NCI-H526 treated with DMSO at 0.1 percent for 48 hours (cell line): ENCODE measurements around the gene IP6K1.
"Not testable (repeated sequence)": the region's sequence is repeated elsewhere in the genome, so short reads cannot be mapped to it uniquely, and the experiment has no call there.

Experiments used
- DNase-seq: peaks from one replicate; lab custom pipeline; 2025; lab: John Stamatoyannopoulos, UW

The IP6K1 gene

DNA sequence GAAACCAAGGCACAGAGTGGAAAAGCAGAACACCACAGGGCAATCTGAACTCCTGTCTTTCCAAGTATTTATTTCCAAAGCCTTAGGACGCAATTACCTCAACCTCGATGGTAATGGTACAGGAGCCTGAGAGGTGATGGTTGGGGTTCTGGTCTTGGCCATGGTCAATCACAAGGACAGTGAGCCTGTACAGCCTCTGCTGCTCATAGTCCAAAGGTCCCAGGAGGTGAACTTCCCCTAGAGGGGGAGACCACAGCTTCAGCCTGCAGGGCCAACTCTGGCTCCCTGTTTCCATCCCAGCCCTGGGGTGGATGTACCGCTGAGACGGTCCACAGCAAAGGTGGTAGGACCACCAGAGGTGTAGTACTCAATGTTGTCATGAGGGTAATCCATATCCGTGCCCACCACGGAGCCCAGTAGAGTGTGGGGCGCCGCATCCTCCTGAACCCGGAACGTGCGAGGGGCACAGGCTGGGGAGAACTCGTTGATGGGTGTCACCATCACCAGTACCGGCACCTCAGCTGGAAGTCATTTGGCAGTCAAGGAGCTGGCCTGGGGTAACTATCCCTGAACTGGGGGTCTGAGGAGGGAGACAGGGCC, 7.2 kb upstream of the IP6K1 start:
- DNase-seq = no peak

- DNase-seq = no peak
Observed at GRCh38 chr3:49792371-49793150, 6.2 kb upstream of the IP6K1 start.

DNA sequence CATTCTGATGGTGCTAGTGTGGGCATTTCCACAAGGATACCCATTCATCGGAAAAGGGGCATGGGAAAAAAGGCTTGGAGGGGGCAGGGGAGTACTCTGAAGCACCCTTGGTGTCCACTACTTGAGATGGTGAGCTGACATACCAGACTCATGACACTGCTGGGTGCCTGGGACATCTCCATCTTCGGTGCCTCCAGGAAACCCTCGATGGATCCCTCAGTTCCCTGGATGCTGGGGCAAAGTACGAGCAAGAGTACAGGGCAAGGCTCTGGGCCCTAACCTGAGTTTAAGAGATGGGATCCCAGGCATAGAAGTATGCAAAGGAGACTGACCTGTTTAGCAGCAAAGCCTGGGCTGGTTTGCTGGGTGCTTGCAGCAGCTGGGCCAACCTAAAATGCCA, 5.2 kb upstream of the IP6K1 start:
- DNase-seq = no peak

DNA sequence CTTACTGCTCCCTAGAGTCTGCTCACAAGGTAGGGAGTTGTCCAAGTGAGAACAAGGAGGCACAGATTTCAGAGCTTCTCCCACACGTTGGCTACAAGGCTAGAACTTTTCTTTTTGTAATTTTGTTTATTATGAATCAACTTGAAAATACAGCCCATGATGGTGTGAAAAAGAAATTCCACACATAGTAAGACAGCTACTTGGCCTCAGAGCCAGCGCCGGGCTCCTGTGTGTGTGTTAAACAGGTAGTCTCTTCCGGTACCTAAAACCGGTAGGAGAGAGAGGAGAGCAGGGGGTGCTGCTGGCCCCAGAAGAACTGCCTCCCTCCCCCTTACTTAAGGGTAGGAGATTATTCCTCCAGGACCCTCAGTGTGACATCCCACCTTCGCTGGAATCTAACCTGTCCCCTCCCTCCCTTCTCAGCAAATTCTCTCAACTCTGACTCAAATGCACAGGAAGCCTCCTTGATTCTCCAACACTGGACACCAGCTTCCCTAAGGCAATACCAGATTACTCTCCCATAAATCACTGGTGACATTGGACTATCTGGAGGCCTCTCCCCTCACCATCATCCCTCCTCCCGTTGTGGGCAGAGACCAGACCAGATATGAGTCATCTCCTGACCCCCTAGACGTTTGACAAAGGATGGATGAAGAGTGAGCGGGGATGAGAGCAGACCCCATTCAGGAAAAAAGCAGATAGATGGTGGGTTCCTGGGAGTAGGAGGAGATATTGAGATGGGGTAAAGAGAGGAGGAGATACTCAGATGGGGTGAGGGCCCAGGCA, 4.5 kb upstream of the IP6K1 start:
- DNase-seq = no peak

DNA sequence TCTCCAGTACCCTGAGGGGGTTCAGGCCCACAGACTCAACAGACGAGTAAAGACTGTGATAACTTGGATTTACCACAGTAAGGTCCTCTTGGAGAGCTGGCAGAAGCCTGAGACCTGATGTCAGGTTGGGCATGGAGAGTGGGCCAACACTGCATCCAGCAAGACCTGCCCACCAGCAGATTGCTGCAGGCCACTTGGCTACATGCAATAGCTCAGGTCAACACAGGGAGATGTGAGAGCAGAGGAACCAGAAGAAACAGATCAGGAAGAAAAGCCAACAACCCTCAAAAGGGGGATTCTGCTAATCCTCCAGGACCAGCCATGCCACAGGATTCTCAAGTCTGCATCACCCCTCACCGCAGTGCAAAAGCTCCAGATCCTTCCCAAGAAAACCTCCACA, 1.7 kb upstream of the IP6K1 start:
- no peak for DNase-seq

- DNase-seq = no peak
Observed at GRCh38 chr3:49787536-49787935, 1.2 kb upstream of the IP6K1 start.

GRCh38 chr3:49787182-49787464, 781 bp upstream of the IP6K1 start:
- no peak for DNase-seq

DNA sequence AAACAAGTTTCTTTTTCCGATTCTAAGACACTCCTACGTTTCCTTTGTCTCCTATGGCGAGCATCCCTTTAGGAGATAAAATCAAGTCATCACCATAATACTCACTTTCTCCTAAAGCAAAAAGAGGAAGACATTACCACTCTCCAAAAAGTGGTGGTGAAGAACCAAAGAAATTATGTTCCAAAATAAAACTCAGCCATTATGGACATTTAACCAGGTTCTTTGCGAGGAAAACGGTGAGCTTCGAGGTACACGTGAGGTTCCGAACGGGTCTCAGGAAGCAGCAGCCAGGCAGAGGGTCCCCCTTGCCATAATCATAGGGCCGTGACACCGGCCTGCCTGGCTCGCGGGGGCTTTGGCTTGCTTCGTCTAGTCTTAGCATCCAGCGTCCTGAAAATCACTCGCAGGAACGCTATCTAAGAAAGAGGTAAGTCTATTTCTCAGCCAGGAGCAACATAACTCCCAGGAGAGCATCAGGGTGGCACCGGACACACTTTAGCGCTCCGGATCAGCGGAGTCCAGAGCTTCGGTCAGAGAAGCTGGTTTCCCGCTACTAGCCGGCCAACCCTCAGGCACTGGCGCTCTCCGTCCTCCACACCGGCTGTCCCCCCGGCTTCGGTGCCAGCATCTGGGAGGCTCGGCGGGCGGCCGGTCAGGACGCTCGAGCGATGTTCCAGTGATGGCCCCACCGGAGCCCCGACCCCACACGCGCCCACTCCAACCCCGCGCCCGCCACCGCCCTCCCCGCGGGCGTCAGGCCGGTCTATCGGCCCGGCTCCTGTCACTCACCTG, 581 bp downstream of the IP6K1 start:
- DNase-seq = no peak

DNA sequence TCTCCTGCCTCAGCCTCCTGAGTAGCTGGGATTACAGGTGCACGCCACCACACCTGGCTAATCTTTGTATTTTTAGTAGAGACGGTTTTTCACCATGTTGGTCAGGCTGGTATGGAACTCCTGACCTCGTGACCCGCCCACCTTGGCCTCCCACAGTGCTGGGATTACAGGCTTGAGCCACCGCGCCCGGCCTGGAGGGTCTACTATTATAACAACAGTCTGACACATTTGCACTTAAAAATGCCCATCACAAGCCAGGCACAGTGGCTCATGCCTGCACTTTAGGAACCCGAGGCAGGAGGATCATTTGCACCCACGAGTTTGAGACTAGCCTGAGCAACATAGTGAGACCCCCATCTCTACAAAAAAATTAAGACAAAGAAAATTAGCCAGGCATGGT, 4.1 kb downstream of the IP6K1 start:
- DNase-seq = not testable (repeated sequence)

DNA sequence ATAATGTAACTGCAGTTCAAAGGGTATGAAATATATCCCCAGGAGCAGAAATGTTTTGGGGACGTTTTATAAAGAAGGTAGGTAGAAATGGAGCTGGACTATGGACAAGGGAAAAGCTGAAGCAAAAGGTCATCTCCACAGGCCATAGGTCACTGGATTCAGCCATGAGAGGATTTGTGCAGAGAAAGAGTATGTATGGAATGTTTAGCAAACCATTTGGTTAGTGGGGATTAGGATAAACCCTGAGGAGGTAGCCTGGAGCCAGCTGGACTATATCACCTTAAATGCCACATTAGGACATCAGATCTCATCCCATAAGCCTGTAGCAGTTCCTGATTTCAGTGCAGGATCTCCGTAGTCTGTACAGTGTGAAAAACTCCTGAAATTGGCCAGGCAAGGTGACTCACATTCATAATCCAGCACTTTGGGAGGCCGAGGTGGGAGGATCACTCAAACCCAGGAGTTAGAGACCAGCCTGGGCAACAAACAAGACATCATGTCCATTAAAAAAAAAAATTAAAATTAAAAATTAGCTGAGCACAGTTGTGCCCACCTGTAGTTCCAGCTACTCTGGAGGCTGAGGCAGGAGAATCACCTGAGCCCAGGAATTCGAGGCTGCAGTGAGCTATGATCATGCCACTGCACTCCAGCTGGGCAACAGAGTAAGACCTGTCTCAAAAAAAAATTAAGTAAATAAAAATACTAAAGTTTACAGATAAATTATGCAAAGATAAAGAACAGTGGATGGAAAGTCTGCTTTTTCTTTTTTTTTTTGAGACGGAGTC, 4.7 kb downstream of the IP6K1 start:
- DNase-seq = no peak

GRCh38 chr3:49780975-49781365, 5.4 kb downstream of the IP6K1 start:
- DNase-seq = not testable (repeated sequence)

DNA sequence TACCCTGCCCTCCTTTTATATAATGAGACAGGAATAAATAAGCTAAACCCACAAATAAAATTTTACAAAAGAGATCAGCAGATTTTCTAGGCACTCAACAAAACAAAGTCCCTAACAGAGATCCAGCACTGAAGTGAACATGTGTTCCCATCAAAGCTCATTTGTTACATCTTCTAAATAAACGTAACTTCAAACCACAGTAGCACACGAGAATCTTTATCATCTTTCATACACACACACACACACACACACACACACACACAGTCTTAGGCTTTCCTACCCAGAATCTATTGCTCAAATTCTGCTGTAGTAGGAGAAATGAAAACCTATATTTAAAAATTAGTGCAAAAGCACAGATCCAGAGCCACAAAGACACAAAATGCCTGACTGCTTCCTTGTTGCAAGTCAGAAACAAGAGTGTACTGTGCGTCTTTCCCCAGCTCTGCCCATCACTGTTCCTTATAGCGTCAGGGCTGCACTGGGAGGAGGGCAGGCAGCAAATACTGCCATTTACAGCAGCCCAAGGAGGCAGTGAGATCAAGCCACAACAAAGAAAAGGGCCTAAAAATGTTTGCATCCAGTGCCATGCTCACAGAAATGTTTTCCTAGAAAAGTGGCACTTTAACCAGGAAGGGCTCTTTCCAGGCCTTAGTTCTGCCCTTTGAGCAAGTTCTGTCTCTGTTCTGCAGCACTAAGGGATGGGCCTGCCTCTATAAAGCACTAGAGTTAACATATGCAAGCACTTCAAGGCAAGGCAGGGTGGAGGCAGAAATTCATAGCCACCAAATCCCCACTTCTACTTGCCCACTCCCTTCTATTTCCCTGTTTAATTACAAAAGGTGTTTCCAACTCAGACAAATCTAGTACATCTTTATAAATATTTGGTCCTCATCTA, 6.0 kb downstream of the IP6K1 start:
- no peak for DNase-seq

- no peak for DNase-seq
Observed at GRCh38 chr3:49779358-49780079, 6.8 kb downstream of the IP6K1 start.

GRCh38 chr3:49776101-49776500, 10.2 kb downstream of the IP6K1 start:
- not testable (repeated sequence) for DNase-seq

GRCh38 chr3:49775538-49775937, 10.8 kb downstream of the IP6K1 start:
- no peak for DNase-seq

DNA sequence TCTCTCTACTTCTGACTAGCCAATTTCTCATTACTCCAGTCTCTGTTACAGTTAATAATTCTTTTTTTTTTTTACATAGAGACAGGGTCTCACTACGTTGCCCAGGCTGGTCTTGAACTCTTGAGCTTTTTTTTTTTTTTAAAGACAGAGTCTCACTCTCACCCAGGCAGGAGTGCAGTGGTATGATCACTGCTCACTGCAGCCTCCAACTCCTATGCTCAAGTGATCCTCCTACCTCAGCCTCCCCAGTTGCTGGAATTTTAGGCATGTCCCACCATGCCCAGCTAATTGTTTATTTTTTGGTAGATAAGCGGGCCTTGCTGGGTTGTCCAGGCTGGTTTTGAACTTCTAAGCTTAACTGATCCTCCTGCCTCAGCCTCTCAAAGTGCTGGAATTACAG, 13.6 kb downstream of the IP6K1 start:
- DNase-seq = no peak

DNA sequence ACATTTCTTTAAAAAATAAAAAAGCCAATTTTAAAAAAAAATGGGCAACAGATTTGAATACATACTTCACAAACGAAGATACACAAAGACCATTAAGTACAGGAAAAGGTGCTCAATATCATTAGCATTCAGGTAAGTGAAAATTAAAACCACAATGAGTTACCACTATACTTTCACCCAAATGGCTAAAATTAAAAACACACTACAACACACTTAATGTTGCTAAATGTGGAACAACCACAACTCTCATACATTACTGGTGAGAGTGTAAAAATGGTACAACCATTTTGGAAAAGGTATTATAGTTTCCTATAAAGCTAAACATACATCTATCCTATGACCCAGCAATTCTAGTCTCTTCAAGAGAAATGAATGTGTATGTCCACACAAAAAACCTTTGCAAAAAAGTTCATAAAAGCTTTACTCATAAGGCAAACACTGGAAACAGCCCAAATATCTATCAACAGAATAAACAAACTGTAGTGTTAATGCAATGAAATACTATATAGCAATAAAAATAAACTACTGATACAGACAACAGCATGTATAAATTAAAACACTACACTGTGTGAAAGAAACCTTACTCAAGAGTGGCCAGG, 14.9 kb downstream of the IP6K1 start:
- no peak for DNase-seq

DNA sequence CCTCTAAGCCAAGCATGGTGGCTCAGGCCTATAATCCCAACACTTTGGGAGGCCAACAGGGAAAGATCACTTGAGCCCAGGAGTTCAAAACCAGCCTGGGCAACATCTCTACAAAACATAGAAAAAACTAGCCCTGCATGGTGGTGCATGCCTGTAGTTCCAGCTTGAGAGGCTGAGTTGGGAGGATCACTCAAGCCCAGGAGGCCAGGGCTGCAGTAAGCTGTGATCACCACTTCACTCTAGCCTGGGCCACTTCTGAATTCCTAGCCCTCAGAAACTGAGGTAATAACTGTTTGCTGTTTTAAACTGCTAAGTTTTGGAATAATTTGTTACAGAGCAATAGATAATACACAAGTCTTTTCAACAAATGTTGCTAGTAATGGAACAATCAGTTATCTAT, 16.4 kb downstream of the IP6K1 start:
- DNase-seq = no peak

GRCh38 chr3:49769286-49769915, 16.9 kb downstream of the IP6K1 start:
- no peak for DNase-seq
